ENCODE results near the gene S100A11.

S100A11 gene

GRCh38 chr1:152071123-152071522 lies 34.3 kb upstream of the S100A11 start:
- TF ChIP-seq REST (IDR thresholded peaks at IDR 0.05; ENCODE audit: low read depth), result no peak
- TF ChIP-seq EGR1 (IDR thresholded peaks at IDR 0.05), result no peak
- TF ChIP-seq NFIC (IDR thresholded peaks at IDR 0.05), result no peak
- no peak for TF ChIP-seq USF1 (IDR thresholded peaks at IDR 0.05)
- TF ChIP-seq CEBPB (IDR thresholded peaks at IDR 0.05), result no peak
- TF ChIP-seq FOXM1 (IDR thresholded peaks at IDR 0.05; ENCODE audit: borderline replicate concordance, low read depth), result no peak
- TF ChIP-seq RAD21 (IDR thresholded peaks at IDR 0.05; ENCODE audit: low read depth), result no peak
- no peak for TF ChIP-seq ZBTB7A (IDR thresholded peaks at IDR 0.05; ENCODE audit: low read depth)

GRCh38 chr1:152067929-152068328 lies 31.1 kb upstream of the S100A11 start:
- TF ChIP-seq EGR1 (IDR thresholded peaks at IDR 0.05) (no peak), NFIC (IDR thresholded peaks at IDR 0.05) (no peak), RAD21 (IDR thresholded peaks at IDR 0.05; ENCODE audit: low read depth) (no peak), EP300 (IDR thresholded peaks at IDR 0.05; ENCODE audit: borderline replicate concordance) (no peak), TEAD4 (IDR thresholded peaks at IDR 0.05) (no peak), MAX (IDR thresholded peaks at IDR 0.05) (no peak), YY1 (IDR thresholded peaks at IDR 0.05; ENCODE audit: low read depth) (no peak), CEBPB (IDR thresholded peaks at IDR 0.05) (no peak), REST (IDR thresholded peaks at IDR 0.05; ENCODE audit: low read depth) (no peak), TCF12 (IDR thresholded peaks at IDR 0.05; ENCODE audit: low read depth) (no peak), CREB1 (IDR thresholded peaks at IDR 0.05; ENCODE audit: low read depth) (no peak), ZBTB7A (IDR thresholded peaks at IDR 0.05; ENCODE audit: low read depth) (no peak), TAF1 (IDR thresholded peaks at IDR 0.05; ENCODE audit: low read depth) (no peak), USF1 (IDR thresholded peaks at IDR 0.05) (no peak), FOXM1 (IDR thresholded peaks at IDR 0.05; ENCODE audit: borderline replicate concordance, low read depth) (no peak)

GRCh38 chr1:152067150-152067549 lies 30.3 kb upstream of the S100A11 start:
- TF ChIP-seq NFIC (IDR thresholded peaks at IDR 0.05) (no peak), ZBTB7A (IDR thresholded peaks at IDR 0.05; ENCODE audit: low read depth) (no peak), CREB1 (IDR thresholded peaks at IDR 0.05; ENCODE audit: low read depth) (no peak), CEBPB (IDR thresholded peaks at IDR 0.05) (no peak), MAX (IDR thresholded peaks at IDR 0.05) (no peak), EGR1 (IDR thresholded peaks at IDR 0.05) (no peak), TCF12 (IDR thresholded peaks at IDR 0.05; ENCODE audit: low read depth) (no peak), YY1 (IDR thresholded peaks at IDR 0.05; ENCODE audit: low read depth) (no peak)

GRCh38 chr1:152061952-152062351 lies 25.1 kb upstream of the S100A11 start:
- TF ChIP-seq MAX (IDR thresholded peaks at IDR 0.05) (no peak), EGR1 (IDR thresholded peaks at IDR 0.05) (no peak), REST (IDR thresholded peaks at IDR 0.05; ENCODE audit: low read depth) (no peak), NFIC (IDR thresholded peaks at IDR 0.05) (no peak), RAD21 (IDR thresholded peaks at IDR 0.05; ENCODE audit: low read depth) (no peak), TAF1 (IDR thresholded peaks at IDR 0.05; ENCODE audit: low read depth) (no peak), EP300 (IDR thresholded peaks at IDR 0.05; ENCODE audit: borderline replicate concordance) (no peak), USF1 (IDR thresholded peaks at IDR 0.05) (no peak), FOXM1 (IDR thresholded peaks at IDR 0.05; ENCODE audit: borderline replicate concordance, low read depth) (no peak), TCF12 (IDR thresholded peaks at IDR 0.05; ENCODE audit: low read depth) (no peak), ZBTB7A (IDR thresholded peaks at IDR 0.05; ENCODE audit: low read depth) (no peak), CEBPB (IDR thresholded peaks at IDR 0.05) (no peak), TEAD4 (IDR thresholded peaks at IDR 0.05) (no peak), YY1 (IDR thresholded peaks at IDR 0.05; ENCODE audit: low read depth) (no peak), CREB1 (IDR thresholded peaks at IDR 0.05; ENCODE audit: low read depth) (no peak)
